K562 (cell line): ENCODE measurements around the gene DEDD. TPM values are rescaled to one million over a fixed set of nuclear protein-coding genes. Genes with fewer than 3 reads are reported as not detected.

Experiments
- BRD4 ChIP-seq: fragments of 200-600 bp; sonication (generic); IDR thresholded peaks from 2 replicates; pipeline ENCODE4 v1.6.1; 2017; ENCODE audit warnings: inconsistent platforms
- CHD4 ChIP-seq: fragments of 200-600 bp; sonication (generic); IDR thresholded peaks from 3 replicates; pipeline ENCODE4 v1.6.1; 2012; ENCODE audit warnings: low read depth, mild to moderate bottlenecking, mixed read lengths, low read length, inconsistent platforms; ENCODE audit not compliant: insufficient read depth, insufficient replicate concordance, poor library complexity, severe bottlenecking
- ETV5 ChIP-seq: sonication (generic); formaldehyde crosslinking; IDR thresholded peaks from 2 replicates; pipeline ENCODE4 v1.4.0; 2020; ENCODE audit warnings: low read depth, mild to moderate bottlenecking, missing genetic modification reagents
- GABPB2 ChIP-seq: fragments of 250-450 bp; sonication (Bioruptor Pico); conservative IDR thresholded peaks from 2 replicates; pipeline ENCODE4 v1.5.1; 2021; ENCODE audit warnings: mild to moderate bottlenecking
- HEY1 ChIP-seq: fragments of 250-450 bp; sonication (Bioruptor Pico); IDR thresholded peaks from 2 replicates; pipeline ENCODE4 v1.5.0; 2020; ENCODE audit warnings: mild to moderate bottlenecking, moderate library complexity, borderline replicate concordance
- ILF3 ChIP-seq: fragments of 450-650 bp; IDR thresholded peaks from 2 replicates; pipeline ENCODE4 v1.6.1; 2018; ENCODE audit warnings: antibody characterized with exemption, mild to moderate bottlenecking, moderate library complexity, borderline replicate concordance
- NFE2L1 ChIP-seq: fragments of 450-650 bp; IDR thresholded peaks from 2 replicates; pipeline ENCODE4 v1.6.1; 2016; ENCODE audit warnings: missing genetic modification characterization, low read depth, mild to moderate bottlenecking, missing compliant biosample characterization, moderate library complexity, borderline replicate concordance
- PHB2 ChIP-seq: fragments of 450-650 bp; IDR thresholded peaks from 2 replicates; pipeline ENCODE4 v1.6.1; 2017; ENCODE audit warnings: low read depth
- RBM25 ChIP-seq: fragments of 200-400 bp; formaldehyde crosslinking; IDR thresholded peaks from 2 replicates; pipeline ENCODE4 v1.6.1; 2018; ENCODE audit warnings: low read length, low read depth, moderate library complexity; ENCODE audit not compliant: severe bottlenecking
- RNF2 ChIP-seq: sonication (generic); IDR thresholded peaks from 2 replicates; pipeline ENCODE4 v1.6.1; 2016
- ZBTB12 ChIP-seq: fragments of 250-450 bp; sonication (Bioruptor Pico); IDR thresholded peaks from 2 replicates; pipeline ENCODE4 v1.4.0; 2020
- ZBTB26 ChIP-seq: fragments of 450-650 bp; formaldehyde crosslinking; IDR thresholded peaks from 2 replicates; pipeline ENCODE4 v1.4.0; 2022; ENCODE audit warnings: missing genetic modification characterization
- ZKSCAN3 ChIP-seq: fragments of 250-450 bp; sonication (Bioruptor Pico); IDR thresholded peaks from 2 replicates; pipeline ENCODE4 v1.4.0; 2020
- ZNF146 ChIP-seq: IDR thresholded peaks from one replicate; pipeline ENCODE4 v1.6.1; 2018; ENCODE audit warnings: missing compliant biosample characterization; ENCODE audit not compliant: unreplicated experiment
- ZNF174 ChIP-seq: fragments of 250-450 bp; sonication (Bioruptor Pico); IDR thresholded peaks from 2 replicates; pipeline ENCODE4 v1.4.0; 2020; ENCODE audit warnings: mild to moderate bottlenecking
- ZNF408 ChIP-seq: fragments of 250-450 bp; sonication (Bioruptor Pico); IDR thresholded peaks from 2 replicates; pipeline ENCODE4 v1.4.0; 2020; ENCODE audit warnings: low read depth, mild to moderate bottlenecking, moderate library complexity
- ZNF785 ChIP-seq: fragments of 250-450 bp; sonication (Bioruptor Pico); IDR thresholded peaks from 2 replicates; pipeline ENCODE4 v1.4.0; 2020; ENCODE audit warnings: mild to moderate bottlenecking
- polyA plus RNA-seq, 8 experiments: library from polyadenylated mRNA; depleted of rRNA in 4 of 8; stranded (reverse) in 5 of 8; unstranded in 3 of 8; fragments of >200 nt; fragmentation: Nextera tagmentation in 2 of 8; fragmentation: Illumina TruSeq in 1 of 8; extraction: Ambion mirVana in 2 of 8; extraction: Trizol in 1 of 8; gene quantifications; 2 replicates each; pipeline versions ENCODE4 v1.2.1 to v1.2.3, GENCODE V29; 2011 to 2014; ENCODE audit warnings: inconsistent platforms in 1 of 8, missing spikeins in 1 of 8
- total RNA-seq, 7 experiments: library from RNA; depleted of rRNA in 6 of 7; stranded (reverse); fragments of >200 nt in 6 of 7; fragmentation: Illumina TruSeq in 2 of 7; extraction: Trizol in 2 of 7; gene quantifications; 2 replicates each; pipeline versions ENCODE4 v1.2.1 to v1.2.3, GENCODE V29; 2011 to 2021; ENCODE audit warnings: low replicate concordance in 1 of 7
- TF ChIP-seq, protein P1 (sequence below): conservative IDR thresholded peaks from 2 replicates; pipeline ENCODE4 v1.6.1; 2011; ENCODE audit warnings: low read depth, mild to moderate bottlenecking, low read length; ENCODE audit not compliant: control insufficient read depth
- TF ChIP-seq, protein P2 (sequence below): fragments of 250-450 bp; sonication (Bioruptor Pico); IDR thresholded peaks from 2 replicates; pipeline ENCODE4 v1.4.0; 2020

DEDD gene
- total and polyA plus RNA-seq, 9 of the 15 experiments (the other 6 are each of a cell fraction or from before 2014, with no cell fraction given) = 11.6 to 41.0 (median 16.8) TPM

DNA sequence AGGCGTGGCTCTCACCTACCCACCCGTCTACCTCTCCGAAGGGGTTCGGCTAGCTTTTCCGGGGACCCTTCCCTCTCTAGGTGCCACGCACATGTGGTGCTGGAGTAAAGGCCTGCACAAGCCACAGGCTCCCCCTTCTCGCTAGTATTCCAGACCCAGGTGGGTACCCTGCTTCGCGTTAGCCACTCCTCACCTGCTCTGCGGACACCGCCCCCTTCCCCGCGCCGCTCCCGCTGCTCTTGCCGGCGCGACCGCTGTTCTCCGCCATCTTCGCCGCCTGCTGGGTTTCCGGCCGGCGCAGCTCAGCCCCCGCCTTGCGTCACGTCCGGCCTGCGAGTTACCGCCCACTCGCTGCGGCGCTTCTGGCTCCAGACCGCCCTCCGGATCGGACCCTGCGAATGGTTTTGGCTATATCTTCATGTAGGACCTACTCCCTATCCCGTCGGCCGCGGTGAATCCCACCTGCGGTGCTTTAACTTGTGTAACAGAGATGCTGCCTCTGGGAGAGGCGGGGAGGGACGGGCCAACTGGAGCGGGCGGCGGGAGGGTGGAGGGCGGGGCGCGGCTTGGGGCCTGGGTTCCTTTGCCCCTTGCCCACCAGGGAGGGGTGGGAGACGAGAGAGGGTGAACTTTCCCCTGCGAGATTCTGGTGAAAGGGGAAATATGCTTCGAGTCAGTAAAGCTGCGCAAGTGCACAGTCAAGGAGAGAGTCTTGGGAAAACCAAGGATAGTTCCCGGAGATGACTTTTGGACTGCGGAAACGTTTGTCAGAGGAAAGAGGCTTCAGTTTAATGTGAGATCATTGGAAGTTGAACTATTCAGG, 14.5 kb downstream of the DEDD start, which contains the start of the genes NIT1 and PFDN2 (continued):
- no peak for TF ChIP-seq CHD4
- no peak for TF ChIP-seq ILF3
- no peak for TF ChIP-seq ZNF785
- TF ChIP-seq GABPB2 (CRISPR knock-in tag) = no peak
- 0 out of 2 replicates have a peak, but pooled peaks have one; percentile 55 for TF ChIP-seq BRD4
- TF ChIP-seq ZNF146 (CRISPR knock-in tag) = no peak
- TF ChIP-seq, protein P1, sequence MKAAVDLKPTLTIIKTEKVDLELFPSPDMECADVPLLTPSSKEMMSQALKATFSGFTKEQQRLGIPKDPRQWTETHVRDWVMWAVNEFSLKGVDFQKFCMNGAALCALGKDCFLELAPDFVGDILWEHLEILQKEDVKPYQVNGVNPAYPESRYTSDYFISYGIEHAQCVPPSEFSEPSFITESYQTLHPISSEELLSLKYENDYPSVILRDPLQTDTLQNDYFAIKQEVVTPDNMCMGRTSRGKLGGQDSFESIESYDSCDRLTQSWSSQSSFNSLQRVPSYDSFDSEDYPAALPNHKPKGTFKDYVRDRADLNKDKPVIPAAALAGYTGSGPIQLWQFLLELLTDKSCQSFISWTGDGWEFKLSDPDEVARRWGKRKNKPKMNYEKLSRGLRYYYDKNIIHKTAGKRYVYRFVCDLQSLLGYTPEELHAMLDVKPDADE = peak; percentile 77
- TF ChIP-seq ZBTB26 = no peak
- peak; percentile 87 for TF ChIP-seq ZBTB12
- no peak for TF ChIP-seq HEY1
- TF ChIP-seq RNF2 = no peak; the same call in 1 of the 2 replicates
- no peak for TF ChIP-seq NFE2L1 (tag)
- TF ChIP-seq ETV5 (CRISPR knock-in tag) = peak; percentile 93
- TF ChIP-seq ZNF174 (CRISPR knock-in tag) = no peak
- TF ChIP-seq ZKSCAN3 = no peak
- TF ChIP-seq PHB2 = no peak
- TF ChIP-seq, protein P2, sequence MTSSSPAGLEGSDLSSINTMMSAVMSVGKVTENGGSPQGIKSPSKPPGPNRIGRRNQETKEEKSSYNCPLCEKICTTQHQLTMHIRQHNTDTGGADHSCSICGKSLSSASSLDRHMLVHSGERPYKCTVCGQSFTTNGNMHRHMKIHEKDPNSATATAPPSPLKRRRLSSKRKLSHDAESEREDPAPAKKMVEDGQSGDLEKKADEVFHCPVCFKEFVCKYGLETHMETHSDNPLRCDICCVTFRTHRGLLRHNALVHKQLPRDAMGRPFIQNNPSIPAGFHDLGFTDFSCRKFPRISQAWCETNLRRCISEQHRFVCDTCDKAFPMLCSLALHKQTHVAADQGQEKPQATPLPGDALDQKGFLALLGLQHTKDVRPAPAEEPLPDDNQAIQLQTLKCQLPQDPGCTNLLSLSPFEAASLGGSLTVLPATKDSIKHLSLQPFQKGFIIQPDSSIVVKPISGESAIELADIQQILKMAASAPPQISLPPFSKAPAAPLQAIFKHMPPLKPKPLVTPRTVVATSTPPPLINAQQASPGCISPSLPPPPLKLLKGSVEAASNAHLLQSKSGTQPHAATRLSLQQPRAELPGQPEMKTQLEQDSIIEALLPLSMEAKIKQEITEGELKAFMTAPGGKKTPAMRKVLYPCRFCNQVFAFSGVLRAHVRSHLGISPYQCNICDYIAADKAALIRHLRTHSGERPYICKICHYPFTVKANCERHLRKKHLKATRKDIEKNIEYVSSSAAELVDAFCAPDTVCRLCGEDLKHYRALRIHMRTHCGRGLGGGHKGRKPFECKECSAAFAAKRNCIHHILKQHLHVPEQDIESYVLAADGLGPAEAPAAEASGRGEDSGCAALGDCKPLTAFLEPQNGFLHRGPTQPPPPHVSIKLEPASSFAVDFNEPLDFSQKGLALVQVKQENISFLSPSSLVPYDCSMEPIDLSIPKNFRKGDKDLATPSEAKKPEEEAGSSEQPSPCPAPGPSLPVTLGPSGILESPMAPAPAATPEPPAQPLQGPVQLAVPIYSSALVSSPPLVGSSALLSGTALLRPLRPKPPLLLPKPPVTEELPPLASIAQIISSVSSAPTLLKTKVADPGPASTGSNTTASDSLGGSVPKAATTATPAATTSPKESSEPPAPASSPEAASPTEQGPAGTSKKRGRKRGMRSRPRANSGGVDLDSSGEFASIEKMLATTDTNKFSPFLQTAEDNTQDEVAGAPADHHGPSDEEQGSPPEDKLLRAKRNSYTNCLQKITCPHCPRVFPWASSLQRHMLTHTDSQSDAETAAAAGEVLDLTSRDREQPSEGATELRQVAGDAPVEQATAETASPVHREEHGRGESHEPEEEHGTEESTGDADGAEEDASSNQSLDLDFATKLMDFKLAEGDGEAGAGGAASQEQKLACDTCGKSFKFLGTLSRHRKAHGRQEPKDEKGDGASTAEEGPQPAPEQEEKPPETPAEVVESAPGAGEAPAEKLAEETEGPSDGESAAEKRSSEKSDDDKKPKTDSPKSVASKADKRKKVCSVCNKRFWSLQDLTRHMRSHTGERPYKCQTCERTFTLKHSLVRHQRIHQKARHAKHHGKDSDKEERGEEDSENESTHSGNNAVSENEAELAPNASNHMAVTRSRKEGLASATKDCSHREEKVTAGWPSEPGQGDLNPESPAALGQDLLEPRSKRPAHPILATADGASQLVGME = no peak
- no peak for TF ChIP-seq ZNF408
- TF ChIP-seq RBM25 = no peak
